GM12873 (cell line): ENCODE measurements around the gene CD109.

Experiments
- CTCF ChIP-seq: IDR thresholded peaks from 2 replicates; pipeline ENCODE4 v1.5.1; 2012; ENCODE audit warnings: low read depth, mild to moderate bottlenecking, moderate library complexity, low read length, control low read depth; ENCODE audit not compliant: insufficient read depth; ENCODE audit errors: missing control alignments

CD109 gene

GRCh38 chr6:73802366-73802765 lies 106.4 kb downstream of the CD109 start:
- no peak for TF ChIP-seq CTCF

- TF ChIP-seq CTCF = peak; percentile 50
Observed at GRCh38 chr6:73803562-73804241, 107.7 kb downstream of the CD109 start.

- TF ChIP-seq CTCF = no peak
Observed at GRCh38 chr6:73811706-73812105, 115.7 kb downstream of the CD109 start.

- no peak for TF ChIP-seq CTCF
Observed at GRCh38 chr6:73817253-73817652, 121.2 kb downstream of the CD109 start.

GRCh38 chr6:73823046-73823735 lies 127.2 kb downstream of the CD109 start:
- no peak for TF ChIP-seq CTCF

- TF ChIP-seq CTCF = no peak
Observed at GRCh38 chr6:73823832-73824231, 127.8 kb downstream of the CD109 start.

GRCh38 chr6:73826571-73826970 lies 130.6 kb downstream of the CD109 start:
- TF ChIP-seq CTCF = no peak
